AG10803 (cell line): Measurements from ENCODE around the gene NTMT1.
"Not testable (repeated sequence)": the region's sequence is repeated elsewhere in the genome, so short reads cannot be mapped to it uniquely, and the experiment has no call there.

Source experiments
- DNase-seq: peaks from one replicate; pipeline ENCODE4 v3.0.0; 2010; ENCODE audit warnings: low read depth
- H3K4me3 ChIP-seq: 2 replicates; pipeline ENCODE4 v1.5.1; 2011; ENCODE audit warnings: mild to moderate bottlenecking, low read length, control low read depth
- TF ChIP-seq, protein P1 (sequence below): conservative IDR thresholded peaks from 2 replicates; pipeline ENCODE4 v1.5.1; 2011; ENCODE audit warnings: mild to moderate bottlenecking, low read length, control low read depth, inconsistent platforms

NTMT1 gene

DNA sequence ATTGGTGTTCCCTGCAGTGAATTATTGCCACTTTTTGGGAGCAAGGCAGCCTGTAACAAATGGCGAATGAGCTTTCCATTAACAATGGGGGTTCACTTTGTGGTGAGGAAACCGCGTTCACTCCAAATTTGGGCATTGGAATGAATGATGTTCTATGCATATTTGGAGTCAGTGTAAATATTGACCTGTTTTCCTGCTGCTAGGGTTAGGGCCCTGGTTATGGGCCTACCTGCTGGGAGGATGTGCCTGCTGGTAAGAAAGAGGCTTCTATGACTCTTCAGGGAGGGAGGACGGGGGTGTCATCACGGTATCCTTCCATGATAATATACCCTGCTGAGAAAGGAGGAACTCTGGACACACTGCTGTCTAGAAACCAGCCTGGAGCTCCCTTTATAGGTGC is 34.0 kb upstream of the NTMT1 start:
- TF ChIP-seq, protein P1, sequence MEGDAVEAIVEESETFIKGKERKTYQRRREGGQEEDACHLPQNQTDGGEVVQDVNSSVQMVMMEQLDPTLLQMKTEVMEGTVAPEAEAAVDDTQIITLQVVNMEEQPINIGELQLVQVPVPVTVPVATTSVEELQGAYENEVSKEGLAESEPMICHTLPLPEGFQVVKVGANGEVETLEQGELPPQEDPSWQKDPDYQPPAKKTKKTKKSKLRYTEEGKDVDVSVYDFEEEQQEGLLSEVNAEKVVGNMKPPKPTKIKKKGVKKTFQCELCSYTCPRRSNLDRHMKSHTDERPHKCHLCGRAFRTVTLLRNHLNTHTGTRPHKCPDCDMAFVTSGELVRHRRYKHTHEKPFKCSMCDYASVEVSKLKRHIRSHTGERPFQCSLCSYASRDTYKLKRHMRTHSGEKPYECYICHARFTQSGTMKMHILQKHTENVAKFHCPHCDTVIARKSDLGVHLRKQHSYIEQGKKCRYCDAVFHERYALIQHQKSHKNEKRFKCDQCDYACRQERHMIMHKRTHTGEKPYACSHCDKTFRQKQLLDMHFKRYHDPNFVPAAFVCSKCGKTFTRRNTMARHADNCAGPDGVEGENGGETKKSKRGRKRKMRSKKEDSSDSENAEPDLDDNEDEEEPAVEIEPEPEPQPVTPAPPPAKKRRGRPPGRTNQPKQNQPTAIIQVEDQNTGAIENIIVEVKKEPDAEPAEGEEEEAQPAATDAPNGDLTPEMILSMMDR = no peak
- no peak for DNase-seq
- no peak overlapping the region for H3K4me3 ChIP-seq

DNA sequence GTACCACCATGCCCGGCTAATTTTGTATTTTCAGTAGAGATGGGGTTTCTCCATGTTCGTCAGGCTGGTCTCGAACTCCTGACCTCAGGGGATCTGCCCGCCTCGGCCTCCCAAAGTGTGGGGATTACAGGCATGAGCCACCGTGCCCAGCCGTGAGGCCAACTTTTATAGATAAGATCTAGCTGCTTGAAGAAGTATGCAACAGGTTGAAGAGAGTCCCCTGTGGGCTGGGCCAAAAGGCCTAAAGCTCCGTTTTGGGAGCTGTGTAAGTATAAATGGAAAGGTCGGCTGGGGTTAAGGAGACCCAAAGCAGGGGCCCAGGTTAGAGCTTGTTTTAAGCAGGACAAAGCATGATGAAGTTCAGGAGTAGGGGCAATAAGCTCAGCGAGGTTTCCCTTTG is 33.2 kb upstream of the NTMT1 start:
- not testable (repeated sequence) for DNase-seq, H3K4me3 ChIP-seq

DNA sequence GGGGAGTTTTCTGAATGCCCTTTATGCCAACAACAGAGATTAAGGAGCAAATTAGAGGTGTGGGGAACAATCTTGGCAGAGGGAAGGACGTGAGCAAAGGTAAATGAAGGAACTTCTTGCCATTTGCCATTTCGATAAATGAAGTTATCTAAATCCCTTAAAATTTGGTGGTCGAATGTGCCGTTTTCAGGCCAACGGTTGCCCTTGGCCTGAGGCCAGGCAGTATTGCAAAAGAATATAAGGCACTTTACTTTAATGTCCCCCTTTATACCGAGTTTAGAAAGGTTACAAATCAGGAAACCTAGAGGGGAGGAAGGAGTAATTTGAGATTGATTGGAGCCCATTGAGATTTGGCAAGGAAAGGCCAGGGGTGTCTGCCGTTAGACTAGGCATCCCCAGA is 31.3 kb upstream of the NTMT1 start:
- no peak for DNase-seq
- no peak overlapping the region for H3K4me3 ChIP-seq
- TF ChIP-seq, protein P1 = no peak

DNA sequence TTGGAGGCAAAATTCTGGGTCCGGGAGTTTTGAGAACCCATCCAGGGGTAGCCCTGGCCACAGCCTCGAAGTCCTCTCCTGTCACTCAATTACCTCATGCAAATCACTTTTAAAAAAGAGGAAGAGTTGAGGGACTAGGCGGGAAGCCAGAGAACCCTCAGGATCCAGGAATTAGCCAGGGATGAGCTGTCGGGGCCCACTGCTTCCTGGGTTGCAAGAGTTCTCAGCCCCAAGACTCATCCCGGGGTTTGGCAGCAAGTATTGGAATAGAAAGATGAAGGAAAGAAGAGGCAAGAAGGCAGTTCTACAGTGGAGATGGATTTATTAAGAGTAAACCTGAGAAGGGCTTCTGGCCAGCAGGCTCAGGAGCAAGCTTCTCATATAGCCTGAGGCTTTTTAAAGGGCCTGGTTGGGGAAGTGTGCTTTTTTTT is 30.6 kb upstream of the NTMT1 start:
- TF ChIP-seq, protein P1 = no peak
- peak; percentile 53 for DNase-seq

DNA sequence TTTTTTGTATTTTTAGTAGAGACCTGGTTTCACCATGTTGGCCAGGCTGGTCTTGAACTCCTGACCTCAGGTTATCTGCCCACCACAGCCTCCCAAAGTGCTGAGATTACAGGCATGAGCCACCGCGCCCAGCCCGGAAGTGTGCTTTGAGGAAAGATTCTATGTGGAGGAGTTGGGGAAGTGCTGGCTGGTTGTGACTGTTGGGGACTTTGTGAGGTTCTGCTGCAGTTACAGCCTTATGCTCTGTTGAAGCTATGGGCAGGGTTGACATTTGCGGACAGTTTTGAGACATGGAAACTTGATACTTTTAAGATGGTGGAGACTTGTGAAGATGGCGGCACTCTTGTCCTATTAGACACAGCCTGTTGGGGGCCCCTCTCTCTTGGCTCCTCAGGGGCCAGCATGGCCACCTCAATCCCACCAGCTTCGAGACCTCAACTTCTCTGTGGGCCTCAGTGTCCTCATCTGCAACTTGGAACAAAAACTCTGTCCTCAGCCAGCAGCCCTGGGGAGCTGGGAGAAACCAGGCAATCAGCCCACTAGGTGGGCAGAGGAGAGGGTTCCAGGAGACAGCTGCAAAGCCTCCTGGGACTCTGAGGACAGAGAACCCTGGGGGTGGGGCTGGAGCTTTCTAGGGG is 29.9 kb upstream of the NTMT1 start:
- no peak overlapping the region for H3K4me3 ChIP-seq
- no peak for DNase-seq
- TF ChIP-seq, protein P1 = no peak

More for the DNA sequence above, 30.6 kb upstream of the NTMT1 start:
- H3K4me3 ChIP-seq = no peak overlapping the region

DNA sequence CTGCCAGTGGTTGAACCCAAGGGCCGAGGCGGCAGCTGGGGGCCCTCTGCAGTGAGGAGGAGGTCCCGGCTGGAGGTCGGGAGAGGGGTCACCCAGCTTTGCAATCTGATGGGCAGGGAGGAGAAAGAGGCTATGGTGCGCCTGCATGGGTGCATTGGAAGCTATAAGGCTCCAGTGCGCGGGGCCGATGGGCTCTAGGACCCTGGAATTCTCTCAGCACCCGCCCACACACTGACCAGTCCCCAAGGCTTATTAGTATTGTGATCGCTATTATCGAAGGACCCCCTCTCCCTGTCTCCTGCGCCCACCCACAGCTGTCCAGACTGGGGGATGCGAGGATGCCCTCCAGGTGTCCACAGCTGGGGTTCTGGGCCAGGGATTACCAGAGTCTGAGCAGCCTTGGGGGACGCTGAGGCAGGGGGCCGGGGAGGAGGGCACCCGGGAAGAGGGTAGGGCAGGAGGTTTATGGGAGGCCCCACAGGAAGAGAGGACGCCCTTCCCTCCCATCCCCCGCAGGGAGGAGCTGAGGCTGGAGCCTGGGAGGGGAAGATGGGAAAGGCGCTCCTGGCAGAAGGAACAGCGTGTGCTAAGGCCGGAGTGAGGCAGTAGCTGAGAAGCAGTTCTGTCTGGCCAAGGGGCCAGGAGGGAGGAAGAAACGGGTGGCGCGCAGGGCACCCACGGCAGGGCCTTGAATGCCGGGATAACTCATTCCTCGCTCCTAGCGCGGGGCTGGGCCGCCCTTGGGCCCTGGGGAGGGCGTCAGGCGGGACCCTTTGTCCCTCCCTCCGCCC is 29.2 kb upstream of the NTMT1 start:
- peak overlapping the region; percentile 46 for H3K4me3 ChIP-seq
- peak; percentile 69 for DNase-seq
- TF ChIP-seq, protein P1 = no peak

DNA sequence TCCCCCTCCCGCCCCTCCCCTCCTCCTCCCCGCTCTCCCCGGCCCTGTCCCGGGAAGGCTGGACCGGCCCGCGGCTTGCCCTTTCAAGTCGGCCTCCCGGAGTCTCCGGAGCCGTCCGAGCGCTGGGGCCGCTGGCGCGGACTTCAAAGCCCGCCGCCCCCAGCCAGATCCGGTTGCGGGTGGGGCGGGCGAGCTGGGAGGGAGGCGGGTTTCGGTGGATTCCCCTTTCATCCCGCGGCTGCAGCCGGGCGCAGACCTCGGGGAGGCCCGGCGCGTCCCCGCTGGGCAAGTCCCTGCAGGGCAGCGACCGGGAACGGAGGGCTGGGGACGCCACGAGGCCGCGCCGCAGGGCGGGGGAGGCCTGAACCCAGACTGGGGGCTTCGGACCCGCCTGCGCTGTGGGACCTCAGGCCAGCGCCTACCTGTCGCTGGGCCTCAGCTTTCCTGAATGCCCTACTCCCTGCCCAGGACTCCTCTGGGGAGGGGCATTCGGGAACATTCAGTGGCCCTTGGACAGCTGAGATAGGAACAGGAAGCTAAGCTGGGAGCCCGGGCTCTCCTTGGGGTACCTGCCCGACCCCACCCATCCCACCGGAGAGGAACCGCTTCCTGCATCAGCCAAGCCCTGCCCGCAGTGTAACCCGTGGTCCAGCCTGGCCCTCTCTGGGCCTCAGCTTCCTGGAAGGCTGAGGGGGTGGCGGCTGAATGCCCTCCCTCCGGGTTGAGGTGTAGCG is 28.4 kb upstream of the NTMT1 start:
- DNase-seq = peak; percentile 57
- peak overlapping the region; percentile 56 for H3K4me3 ChIP-seq
- TF ChIP-seq, protein P1 = no peak
